NCI-H1048 (cell line): ENCODE data around the gene CHADL.
"Not testable (repeated sequence)": the region's sequence is repeated elsewhere in the genome, so short reads cannot be mapped to it uniquely, and the experiment has no call there.

Experiments used
- DNase-seq: peaks from one replicate; lab custom pipeline; 2025; lab: John Stamatoyannopoulos, UW

CHADL gene

GRCh38 chr22:41240377-41241132 lies at the start of gene CHADL:
Gene CHADL, minus strand, starts transcription at chr22:41240931. Its CDS starts 50 bp downstream, at chr22:41240881.
- no peak for DNase-seq

DNA sequence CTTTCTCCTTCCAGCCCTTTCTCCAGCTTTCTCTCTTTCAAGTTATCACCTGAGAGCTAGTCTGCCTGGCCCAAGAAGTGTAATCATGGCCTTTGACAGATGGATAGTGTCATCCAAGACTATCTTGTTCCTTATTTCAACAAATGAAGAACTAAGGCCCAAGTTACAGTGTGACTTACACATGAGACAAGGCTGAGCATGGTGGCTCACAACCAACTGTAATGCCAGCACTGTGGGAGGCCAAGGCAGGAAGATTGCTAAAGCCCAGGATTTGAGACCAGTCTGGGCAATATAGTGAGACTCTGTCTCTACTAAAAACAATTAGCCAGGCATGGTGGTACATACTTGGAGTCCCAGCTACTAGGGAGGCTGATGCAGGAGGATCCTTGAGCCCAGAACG lies 48.9 kb upstream of the CHADL start:
- DNase-seq: no peak

DNA sequence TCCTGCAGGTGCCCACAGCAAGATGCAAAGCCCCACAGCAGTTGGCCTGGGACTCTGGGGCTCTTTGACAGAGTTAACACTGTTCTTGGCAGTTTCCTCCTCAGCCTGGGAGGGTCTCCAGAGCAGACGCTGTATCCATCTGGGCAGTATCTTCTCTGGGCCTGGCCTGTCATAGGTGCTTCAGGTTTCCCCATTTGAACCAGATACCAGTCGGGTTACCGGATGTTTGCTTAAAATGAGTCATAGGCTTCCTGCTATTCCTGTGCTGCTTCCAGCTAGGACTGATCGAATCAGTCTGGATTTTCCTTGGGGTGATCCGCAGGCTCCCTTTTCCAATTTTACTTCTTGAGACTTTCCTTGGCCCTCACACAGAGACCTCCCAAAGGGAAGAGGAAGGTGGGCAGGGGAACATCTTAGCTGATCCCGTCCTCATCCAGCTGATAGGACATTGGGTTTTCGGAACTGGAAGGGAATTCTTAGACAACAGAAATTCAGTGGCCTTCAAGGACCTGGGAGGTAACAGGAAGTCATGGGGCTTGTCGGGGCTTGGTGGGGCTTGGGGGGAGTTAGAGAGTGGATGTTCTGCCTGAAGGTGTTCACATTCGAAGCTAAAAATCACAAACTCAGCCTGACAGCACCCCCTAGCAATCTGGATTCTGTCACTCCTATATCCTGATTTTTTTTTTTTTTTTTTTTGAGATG lies 47.7 kb upstream of the CHADL start:
- DNase-seq: no peak

GRCh38 chr22:41286639-41287091 lies 45.9 kb upstream of the CHADL start:
- DNase-seq: no peak

GRCh38 chr22:41285820-41286638 lies 45.3 kb upstream of the CHADL start, which contains the start of gene RANGAP1:
Gene RANGAP1, minus strand, starts transcription at chr22:41286187. Its CDS starts 5,143 bp downstream, at chr22:41281044.
- peak; percentile 98 for DNase-seq

DNA sequence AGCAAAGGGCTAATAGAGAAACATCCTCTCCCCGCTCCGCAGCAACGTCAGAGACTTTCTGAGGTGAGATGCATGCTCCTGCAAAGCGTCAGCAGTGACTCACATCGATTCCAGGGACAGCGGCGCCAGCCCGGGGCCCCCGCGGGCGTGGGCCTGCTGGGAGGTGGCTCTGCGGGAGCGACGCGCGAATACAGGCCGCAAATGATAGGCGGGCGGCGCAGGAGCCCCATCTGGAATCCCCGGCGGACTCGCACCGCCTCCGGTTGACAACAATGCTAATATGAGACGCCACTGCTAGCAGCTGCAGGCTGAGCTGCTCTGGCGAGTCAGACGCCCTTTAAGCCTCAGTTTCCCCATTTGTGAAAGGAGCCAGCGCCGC lies 44.7 kb upstream of the CHADL start:
- no peak for DNase-seq

- DNase-seq: no peak
These were observed 43.7 kb upstream of the CHADL start for GRCh38 chr22:41284465-41284864.

DNA sequence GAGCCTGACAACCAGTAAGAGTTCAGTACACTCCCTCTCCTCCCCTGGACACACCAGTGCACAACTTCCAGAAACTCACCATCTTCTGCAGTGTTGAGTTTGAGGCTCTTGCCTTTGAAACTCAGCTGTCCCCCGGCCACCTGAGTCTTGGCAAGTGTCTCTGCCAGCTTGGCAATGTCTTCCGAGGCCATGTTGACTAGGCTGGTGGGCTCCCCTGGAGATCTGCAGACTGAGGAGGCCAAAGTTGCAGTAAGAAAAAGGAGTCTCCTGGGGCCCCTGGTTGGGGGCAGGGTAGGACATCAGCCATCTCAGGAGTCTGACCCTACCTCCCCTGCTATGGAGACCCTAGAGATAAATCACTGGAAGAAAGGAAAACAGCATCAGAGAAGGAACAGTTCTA lies 40.1 kb upstream of the CHADL start:
- no peak for DNase-seq

- no peak for DNase-seq
These were observed 39.3 kb upstream of the CHADL start for GRCh38 chr22:41280065-41280464.

DNA sequence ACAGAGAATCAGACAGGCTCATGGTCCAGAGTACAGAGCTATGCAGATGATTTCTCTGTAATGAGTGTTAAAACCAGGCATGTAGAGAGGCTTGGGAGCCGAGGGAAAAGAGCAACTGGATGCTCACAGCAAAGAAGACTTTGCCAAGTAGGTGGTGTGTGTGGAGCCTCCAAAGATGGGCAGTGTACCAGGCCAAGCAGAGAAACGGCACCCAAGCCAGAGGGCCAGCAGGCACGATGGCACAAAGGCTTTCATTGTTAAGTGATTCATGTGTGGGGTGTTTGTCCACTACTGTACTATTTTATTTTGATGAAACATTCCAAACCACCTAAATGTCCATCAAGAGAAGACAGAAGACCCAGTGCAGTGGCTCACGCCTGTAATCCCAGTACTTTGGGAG lies 34.1 kb upstream of the CHADL start:
- DNase-seq: no peak

DNA sequence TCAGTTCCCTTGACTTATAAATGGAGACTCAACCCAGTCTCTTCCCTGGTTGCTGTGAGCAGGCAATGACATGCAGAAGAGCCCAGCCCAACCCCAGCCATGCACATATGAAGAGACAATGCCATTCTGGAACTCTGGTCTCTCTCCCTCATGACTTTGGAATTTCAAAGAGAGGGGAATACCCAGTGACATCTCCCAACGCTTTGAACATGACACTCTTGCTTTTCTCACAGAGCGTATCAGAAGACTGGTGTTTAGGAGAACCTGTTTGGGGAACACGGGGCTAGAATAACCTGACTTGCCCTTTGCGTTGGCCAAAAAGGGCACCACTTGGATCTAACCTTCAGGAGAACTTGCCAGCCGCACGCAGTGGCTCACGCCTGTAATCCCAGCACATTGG lies 32.4 kb upstream of the CHADL start:
- DNase-seq: no peak

GRCh38 chr22:41271787-41272186 lies 31.1 kb upstream of the CHADL start:
- DNase-seq: no peak

DNA sequence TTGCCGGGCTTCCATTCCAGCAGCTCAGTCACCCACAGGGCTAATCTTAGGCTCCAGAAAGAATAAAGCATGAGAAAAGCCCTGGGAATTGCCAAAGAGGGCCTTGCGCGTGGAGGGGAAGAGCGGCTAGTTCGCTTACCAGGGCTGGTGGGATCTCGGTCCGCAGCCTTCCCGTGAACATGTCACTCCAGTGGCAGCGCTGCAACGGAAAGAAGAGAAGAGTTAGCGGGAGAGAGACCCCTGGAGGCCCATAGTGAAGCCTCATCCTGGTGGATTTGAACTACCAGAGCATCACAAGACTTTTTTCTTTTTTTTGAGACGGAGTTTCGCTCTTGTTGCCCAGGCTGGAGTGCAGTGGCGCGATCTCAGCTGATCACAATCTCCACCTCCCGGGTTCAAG lies 27.2 kb upstream of the CHADL start:
- DNase-seq: no peak

GRCh38 chr22:41264408-41264941 lies 23.7 kb upstream of the CHADL start:
- DNase-seq: no peak

GRCh38 chr22:41263704-41264103 lies 23.0 kb upstream of the CHADL start:
- no peak for DNase-seq

DNA sequence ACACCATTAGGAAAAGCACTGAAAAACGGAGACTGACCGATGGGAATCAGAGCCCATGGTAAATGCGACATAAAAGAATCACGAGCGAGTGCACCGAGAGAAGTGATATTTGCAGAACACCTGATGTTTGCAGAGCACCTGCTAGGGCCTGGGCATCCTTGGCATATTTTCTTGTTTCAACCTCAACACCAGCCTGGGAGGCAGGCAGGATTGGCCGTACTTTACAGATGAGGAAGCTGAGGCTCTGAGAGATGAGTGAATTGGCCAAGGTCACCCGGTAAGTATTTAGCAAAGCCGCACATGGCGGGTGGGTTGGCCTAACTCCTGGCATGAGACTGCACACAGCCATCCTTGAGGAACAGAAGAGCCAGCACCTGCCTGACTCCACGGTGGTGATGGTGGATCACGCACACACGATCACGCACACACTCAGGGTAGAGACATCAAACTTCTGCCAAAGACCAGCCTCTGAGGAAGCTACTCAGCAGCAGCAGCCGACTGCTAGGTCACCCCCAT lies 21.6 kb upstream of the CHADL start:
- no peak for DNase-seq

DNA sequence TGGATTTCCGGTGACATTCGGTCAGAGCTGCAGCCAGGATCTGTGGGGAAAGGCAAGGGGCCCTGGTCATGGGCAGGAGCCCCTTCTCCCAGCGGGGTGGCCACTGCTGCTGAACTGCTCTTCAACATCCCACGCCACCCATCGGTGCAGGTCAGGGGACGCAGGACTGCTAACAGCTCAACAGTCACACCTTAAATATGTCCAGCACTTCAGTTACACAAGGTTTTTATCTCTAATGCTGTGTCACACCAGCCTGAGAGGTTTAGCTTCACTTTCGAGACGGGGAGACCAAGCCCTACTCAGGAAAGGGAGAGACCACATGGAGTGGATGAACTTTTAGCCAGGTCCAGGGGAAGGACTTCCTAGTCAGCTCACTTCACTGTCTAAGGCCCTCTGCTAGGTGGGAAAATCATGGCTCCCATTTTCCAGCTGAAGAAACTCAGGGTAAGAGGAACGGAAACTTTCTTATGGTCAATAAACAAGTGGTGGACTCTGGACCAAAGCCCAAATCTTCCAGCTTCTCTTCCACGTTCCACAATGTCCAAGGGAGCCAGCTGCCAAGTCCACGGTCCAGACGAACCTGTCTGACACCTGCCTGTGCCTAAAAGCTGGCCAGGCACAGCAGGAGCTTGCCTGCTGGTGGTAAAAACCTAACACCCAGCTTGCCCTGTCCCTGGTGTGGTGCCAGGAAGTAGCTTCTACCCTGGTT lies 21.0 kb upstream of the CHADL start:
- DNase-seq: no peak

DNA sequence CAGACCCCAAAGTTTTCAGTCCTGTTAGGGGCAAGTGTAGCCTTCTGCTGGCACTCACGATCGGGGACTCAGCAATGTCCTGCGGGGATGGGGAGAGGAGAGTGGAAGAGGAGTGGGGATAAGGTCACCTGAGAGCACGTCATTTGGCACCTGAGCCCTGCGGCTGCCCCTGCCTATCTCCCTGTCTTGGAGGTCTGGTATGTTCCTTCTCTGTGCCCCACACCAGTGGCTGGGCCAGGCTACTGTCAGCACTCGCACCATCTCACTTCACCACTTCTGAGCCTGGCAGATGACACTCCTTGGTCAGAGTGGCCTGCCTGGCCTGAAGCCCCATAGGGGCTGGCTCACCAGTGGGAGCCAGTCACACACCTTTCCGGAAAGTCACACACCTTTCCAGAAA lies 20.1 kb upstream of the CHADL start:
- no peak for DNase-seq

GRCh38 chr22:41259756-41260155 lies 19.0 kb upstream of the CHADL start:
- not testable (repeated sequence) for DNase-seq

DNA sequence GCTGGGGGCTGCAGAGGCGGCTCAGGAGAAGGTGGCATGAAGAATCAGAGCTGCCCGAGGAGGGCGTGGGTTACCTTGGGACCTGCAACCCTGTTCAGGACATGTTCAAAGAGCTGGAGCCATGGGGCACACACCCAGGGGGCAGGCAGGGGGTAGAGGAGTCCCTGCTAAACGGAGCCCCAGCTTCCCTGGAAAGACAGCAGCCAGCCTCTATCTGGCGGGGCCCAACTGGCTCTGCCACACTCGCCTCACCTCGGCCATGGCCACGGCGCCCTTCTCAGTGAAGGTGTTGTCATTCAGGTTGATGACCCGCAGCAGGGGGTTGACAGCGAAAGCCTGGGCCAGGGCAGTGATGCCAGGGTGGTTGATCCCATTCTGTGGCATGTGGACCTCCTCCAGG lies 17.0 kb upstream of the CHADL start:
- DNase-seq: no peak
